Left lung (tissue), 10 donors: ENCODE data around the gene PKNOX2. TPM values are rescaled to one million over a fixed set of nuclear protein-coding genes. Genes with fewer than 3 reads are reported as not detected.

ENCODE experiments used
- ATAC-seq: fragments of 200-7000 bp; cut with Tn5 transposase; one replicate; pipeline ENCODE4 v1.9.1; 2020; ENCODE audit warnings: moderate library complexity
- DNase-seq, 4 donors: peaks; one replicate each; pipeline ENCODE4 v3.0.0-alpha.2; 2013 to 2020
- H3K27ac ChIP-seq, 2 donors: fragments of 200-600 bp; sonication (generic) in 1 of 2; one replicate each; pipeline versions ENCODE4 v1.5.0 to v1.8.0; 2020 to 2021
- H3K27me3 ChIP-seq, 2 donors: fragments of 200-600 bp; sonication (generic) in 1 of 2; one replicate each; pipeline versions ENCODE4 v1.5.0 to v1.8.0; 2020 to 2021
- H3K36me3 ChIP-seq, 2 donors: fragments of 200-600 bp; sonication (generic) in 1 of 2; one replicate each; pipeline versions ENCODE4 v1.5.0 to v1.8.0; 2020 to 2021
- H3K4me1 ChIP-seq, 2 donors: fragments of 200-600 bp; one replicate each; pipeline ENCODE4 v1.8.0; 2021
- H3K4me3 ChIP-seq, 2 donors: fragments of 200-600 bp; sonication (generic) in 1 of 2; one replicate each; pipeline versions ENCODE4 v1.5.0 to v1.8.0; 2020 to 2021; ENCODE audit warnings: mild to moderate bottlenecking in 1 of 2
- H3K9me3 ChIP-seq, 2 donors: fragments of 200-600 bp; sonication (generic) in 1 of 2; one replicate each; pipeline versions ENCODE4 v1.5.0 to v1.8.0; 2020 to 2021
- CTCF ChIP-seq, 2 donors: fragments of 200-600 bp; sonication (generic) in 1 of 2; IDR thresholded peaks; one replicate each; pipeline versions ENCODE4 v1.5.0 to v1.8.0; 2021; ENCODE audit warnings: antibody characterized with exemption in 2 of 2
- intact Hi-C, 2 donors: fragments of 100-400 bp; cut with DNase I; formaldehyde crosslinking; loops; one replicate each; pipeline versions ENCODE4 v1.11.2 to v1.14.2; 2022
- polyA plus RNA-seq, 6 donors: library from polyadenylated mRNA; unstranded; fragments of 120-200 nt; gene quantifications; one replicate each; pipeline ENCODE4 v1.2.1, GENCODE V29; 2013; ENCODE audit not compliant: insufficient read length in 6 of 6
- total RNA-seq, 2 donors: library from RNA; stranded (reverse); fragmentation: NEBNext Ultra II Directional; extraction: Animal tissue kit (Norgen Biotek cat#: 25700); gene quantifications; one replicate each; pipeline ENCODE4 v1.2.1, GENCODE V29; 2021
- donor health status: DM: no; HTN: yes; CAD: no.
- donor health status: DM: no; HTN: no; CAD: no.

Gene PKNOX2
- total and polyA plus RNA-seq, 8 donors: 6.7 to 18.9 (median 16.7) TPM

- Histone ChIP-seq H3K27ac (no peak overlapping the region), H3K9me3 (no peaks in the 10 kb centered on the region), H3K36me3 (no peaks in the 10 kb centered on the region), H3K4me3 (no peak overlapping the region), H3K4me1 (peaks cover 0 to 2% of the 10 kb centered on the region in 2 donors), H3K27me3 (peaks cover 0 to under 1% of the 10 kb centered on the region in 2 donors)
- TF ChIP-seq CTCF (IDR thresholded peaks at IDR 0.05): no peak
- ATAC-seq: no peak
- no peak for DNase-seq
- intact Hi-C loops: no loop called here
Observed at GRCh38 chr11:125446279-125446678, 281.7 kb downstream of the PKNOX2 start.

- Histone ChIP-seq H3K9me3 (no peaks in the 10 kb centered on the region), H3K36me3 (no peaks in the 10 kb centered on the region), H3K4me1 (peaks cover 0 to 14% of the 10 kb centered on the region in 2 donors), H3K27me3 (no peaks in the 10 kb centered on the region), H3K4me3 (no peak overlapping the region), H3K27ac (no peak overlapping the region)
- DNase-seq: no peak
- TF ChIP-seq CTCF (IDR thresholded peaks at IDR 0.05): no peak
- intact Hi-C loops: no loop called here
- ATAC-seq: no peak
Observed at GRCh38 chr11:125447721-125448120, 283.2 kb downstream of the PKNOX2 start.

GRCh38 chr11:125448136-125448535 lies 283.6 kb downstream of the PKNOX2 start:
- intact Hi-C loops: no loop called here
- peaks cover 0 to 15% of the 10 kb centered on the region in 2 donors for H3K4me1 ChIP-seq
- no peak overlapping the region for H3K27ac ChIP-seq
- no peaks in the 10 kb centered on the region for H3K9me3 ChIP-seq
- H3K36me3 ChIP-seq: no peaks in the 10 kb centered on the region
- H3K4me3 ChIP-seq: no peak overlapping the region
- DNase-seq (no peak), ATAC-seq (no peak)
- no peak for TF ChIP-seq CTCF (IDR thresholded peaks at IDR 0.05)
- no peaks in the 10 kb centered on the region for H3K27me3 ChIP-seq

GRCh38 chr11:125449565-125449964 lies 285.0 kb downstream of the PKNOX2 start:
- Histone ChIP-seq H3K36me3 (no peaks in the 10 kb centered on the region), H3K4me1 (peaks cover 0 to 15% of the 10 kb centered on the region in 2 donors), H3K27ac (no peak overlapping the region), H3K4me3 (no peak overlapping the region), H3K27me3 (no peaks in the 10 kb centered on the region), H3K9me3 (no peaks in the 10 kb centered on the region)
- DNase-seq (peak in 2 of 4 donors; percentile 70 to 72), ATAC-seq (no peak)
- no peak for TF ChIP-seq CTCF (IDR thresholded peaks at IDR 0.05)
- intact Hi-C loops: no loop called here

- Histone ChIP-seq H3K27me3 (no peaks in the 10 kb centered on the region), H3K9me3 (no peaks in the 10 kb centered on the region), H3K36me3 (no peaks in the 10 kb centered on the region), H3K4me1 (peaks cover 0 to 15% of the 10 kb centered on the region in 2 donors), H3K4me3 (no peak overlapping the region), H3K27ac (peak overlapping the region; percentile 31 to 42)
- no peak for TF ChIP-seq CTCF (IDR thresholded peaks at IDR 0.05)
- DNase-seq (peak in 2 of 4 donors; percentile 48 to 69), ATAC-seq (peak; percentile 66)
- intact Hi-C loops: no loop called here
Observed at GRCh38 chr11:125451400-125452124, 287.0 kb downstream of the PKNOX2 start.
